HG03521 (cell line): ENCODE measurements around the gene THEM4.

Experiments used
- ATAC-seq: cut with Tn5 transposase; IDR thresholded peaks from one replicate; pipeline ENCODE4 v1.9.1; 2021; ENCODE audit warnings: mild to moderate bottlenecking, moderate library complexity; ENCODE audit not compliant: unreplicated experiment

THEM4 gene

GRCh38 chr1:151909167-151910149 is at the start of gene THEM4:
Gene THEM4, minus strand, starts transcription at chr1:151909511. Its CDS starts 53 bp downstream, at chr1:151909458.
- ATAC-seq, result peak; percentile 98

GRCh38 chr1:151958959-151959358 is 49.6 kb upstream of the THEM4 start:
- ATAC-seq, result no peak

- no peak for ATAC-seq
Measured at GRCh38 chr1:151956957-151957497, 47.7 kb upstream of the THEM4 start.

GRCh38 chr1:151953409-151954094 is 44.2 kb upstream of the THEM4 start:
- no peak for ATAC-seq

GRCh38 chr1:151952811-151953210 is 43.5 kb upstream of the THEM4 start:
- ATAC-seq, result no peak

GRCh38 chr1:151949371-151950193 is 40.3 kb upstream of the THEM4 start:
- no peak for ATAC-seq

- ATAC-seq, result no peak
Measured at GRCh38 chr1:151948506-151948905, 39.2 kb upstream of the THEM4 start.

GRCh38 chr1:151947140-151947539 is 37.8 kb upstream of the THEM4 start:
- ATAC-seq, result no peak

GRCh38 chr1:151945725-151946722 is 36.7 kb upstream of the THEM4 start:
- ATAC-seq, result peak; percentile 55

GRCh38 chr1:151944857-151945575 is 35.7 kb upstream of the THEM4 start:
- ATAC-seq, result no peak

- no peak for ATAC-seq
Measured at GRCh38 chr1:151944126-151944856, 35.0 kb upstream of the THEM4 start.

GRCh38 chr1:151943591-151943990 is 34.3 kb upstream of the THEM4 start:
- ATAC-seq, result no peak

- ATAC-seq, result no peak
Measured at GRCh38 chr1:151942882-151943281, 33.6 kb upstream of the THEM4 start.

GRCh38 chr1:151940541-151940940 is 31.2 kb upstream of the THEM4 start:
- ATAC-seq, result no peak

GRCh38 chr1:151939779-151940178 is 30.5 kb upstream of the THEM4 start:
- no peak for ATAC-seq

- ATAC-seq, result no peak
Measured at GRCh38 chr1:151939141-151939540, 29.8 kb upstream of the THEM4 start.

GRCh38 chr1:151936653-151937052 is 27.3 kb upstream of the THEM4 start:
- ATAC-seq, result no peak

GRCh38 chr1:151935894-151936602 is 26.7 kb upstream of the THEM4 start:
- ATAC-seq, result no peak
